IMR-90 (cell line): Measurements from ENCODE around the gene ARHGEF37. TPM values are rescaled to one million over a fixed set of nuclear protein-coding genes. Genes with fewer than 3 reads are reported as not detected.

Experiments used
- ATAC-seq: fragments of 200-7000 bp; cut with Tn5 transposase; 2 replicates; pipeline ENCODE4 v1.9.1; 2020; ENCODE audit warnings: low read depth, mild to moderate bottlenecking, moderate library complexity
- BruUV-seq: library from RNA; stranded (reverse); fragments of 400-500 nt; replicated peaks from 2 replicates; lab custom pipeline; 2021; lab: Mats Ljungman, UMichigan
- CTCF ChIA-PET: fragments of 300-600 bp; formaldehyde crosslinking; extraction: SDS; loops from one replicate; lab custom pipeline; 2021; ENCODE audit warnings: antibody characterized with exemption; lab: Yijun Ruan, JAX
- POLR2A ChIA-PET: fragments of 300-600 bp; sonication (Branson Sonifier 250); formaldehyde crosslinking; loops from one replicate; lab custom pipeline; 2022; ENCODE audit warnings: antibody characterized with exemption; ENCODE audit not compliant: unreplicated experiment; lab: Charles Lee
- DNase-seq: peaks from one replicate; pipeline ENCODE4 v3.0.0; 2013
- H2AFZ ChIP-seq: replicated peaks from 2 replicates; pipeline ENCODE3; 2013; ENCODE audit warnings: low read length, mild to moderate bottlenecking; ENCODE audit not compliant: poor library complexity
- H2AK5ac ChIP-seq: 2 replicates; pipeline ENCODE4 v1.6.1; 2013; ENCODE audit warnings: low read depth, low read length, inconsistent platforms
- H2AK9ac ChIP-seq: replicated peaks from 2 replicates; pipeline ENCODE3; 2013; ENCODE audit warnings: mild to moderate bottlenecking, low read depth, low read length, moderate library complexity; ENCODE audit not compliant: poor library complexity
- H2BK120ac ChIP-seq: 2 replicates; pipeline ENCODE4 v1.6.1; 2013; ENCODE audit warnings: low read depth, low read length, inconsistent platforms
- H2BK15ac ChIP-seq: 3 replicates; pipeline ENCODE4 v1.6.1; 2013; ENCODE audit warnings: low read depth, low read length, inconsistent platforms
- H2BK20ac ChIP-seq: 2 replicates; pipeline ENCODE4 v1.6.1; 2013; ENCODE audit warnings: low read depth, mild to moderate bottlenecking, inconsistent platforms, low read length, moderate library complexity
- H2BK5ac ChIP-seq: 2 replicates; pipeline ENCODE4 v1.6.1; 2013; ENCODE audit warnings: mild to moderate bottlenecking, low read depth, low read length, inconsistent platforms; ENCODE audit not compliant: poor library complexity, severe bottlenecking
- H3K14ac ChIP-seq: replicated peaks from 2 replicates; pipeline ENCODE4 v1.6.1; 2013; ENCODE audit warnings: low read depth, low read length, inconsistent platforms
- H3K18ac ChIP-seq: 2 replicates; pipeline ENCODE4 v1.6.1; 2013; ENCODE audit warnings: low read depth, low read length, control low read depth
- H3K23ac ChIP-seq: 2 replicates; pipeline ENCODE4 v1.6.1; 2013; ENCODE audit warnings: low read depth, low read length, inconsistent platforms
- H3K27ac ChIP-seq: 2 replicates; pipeline ENCODE4 v1.5.1; 2013; ENCODE audit warnings: mild to moderate bottlenecking, control low read depth, low read length; ENCODE audit not compliant: insufficient read depth
- H3K27me3 ChIP-seq: 2 replicates; pipeline ENCODE4 v1.6.1; 2013; ENCODE audit warnings: low read length; ENCODE audit not compliant: control insufficient read depth, insufficient read depth
- H3K36me3 ChIP-seq: 2 replicates; pipeline ENCODE4 v1.6.1; 2013; ENCODE audit warnings: low read length, mixed read lengths; ENCODE audit not compliant: control insufficient read depth, insufficient read depth
- H3K4ac ChIP-seq: 2 replicates; pipeline ENCODE4 v1.6.1; 2013; ENCODE audit warnings: low read depth, low read length, inconsistent platforms
- H3K4me1 ChIP-seq: 2 replicates; pipeline ENCODE4 v1.6.1; 2013; ENCODE audit warnings: low read length, mixed read lengths; ENCODE audit not compliant: control insufficient read depth, insufficient read depth
- H3K4me2 ChIP-seq: 2 replicates; pipeline ENCODE4 v1.6.1; 2013; ENCODE audit warnings: low read depth, mild to moderate bottlenecking, control low read depth, low read length, moderate library complexity
- H3K4me3 ChIP-seq: 2 replicates; pipeline ENCODE4 v1.5.1; 2013; ENCODE audit warnings: low read depth, mild to moderate bottlenecking, control low read depth, low read length, moderate library complexity; ENCODE audit not compliant: insufficient read depth
- H3K56ac ChIP-seq: 2 replicates; pipeline ENCODE4 v1.6.1; 2013; ENCODE audit warnings: low read length, inconsistent platforms; ENCODE audit not compliant: insufficient read depth; ENCODE audit errors: extremely low read depth
- H3K79me1 ChIP-seq, 2 experiments: 2 replicates each; pipeline ENCODE4 v1.6.1; 2013; ENCODE audit warnings: low read length in 2 of 2, inconsistent platforms in 1 of 2, low read depth in 1 of 2
- H3K9ac ChIP-seq: 2 replicates; pipeline ENCODE4 v1.6.1; 2013; ENCODE audit warnings: low read depth, low read length, control low read depth
- H3K9me1 ChIP-seq: 2 replicates; pipeline ENCODE4 v1.6.1; 2013; ENCODE audit warnings: low read length, inconsistent platforms; ENCODE audit not compliant: insufficient read depth
- H3K9me3 ChIP-seq: 2 replicates; pipeline ENCODE4 v1.6.1; 2013; ENCODE audit warnings: low read length; ENCODE audit not compliant: control insufficient read depth, insufficient read depth
- H4K20me1 ChIP-seq: 2 replicates; pipeline ENCODE4 v1.6.1; 2013; ENCODE audit warnings: low read length, inconsistent platforms; ENCODE audit not compliant: insufficient read depth
- H4K5ac ChIP-seq: 2 replicates; pipeline ENCODE4 v1.6.1; 2013; ENCODE audit warnings: mild to moderate bottlenecking, low read depth, low read length, control low read depth
- H4K8ac ChIP-seq, 2 experiments: 2 replicates each; pipeline ENCODE4 v1.6.1; 2013; ENCODE audit warnings: low read depth in 2 of 2, low read length in 2 of 2, control low read depth in 1 of 2, inconsistent platforms in 1 of 2
- H4K91ac ChIP-seq: 2 replicates; pipeline ENCODE4 v1.6.1; 2013; ENCODE audit warnings: low read depth, low read length, inconsistent platforms; ENCODE audit not compliant: insufficient read depth
- BHLHE40 ChIP-seq: fragments of 150-350 bp; IDR thresholded peaks from 2 replicates; pipeline ENCODE4 v1.6.1; 2016; ENCODE audit warnings: mild to moderate bottlenecking, low read depth, low read length
- CEBPB ChIP-seq: IDR thresholded peaks from 2 replicates; pipeline ENCODE4 v1.6.1; 2012; ENCODE audit warnings: low read depth, low read length, improper control_type of control experiment
- CHD1 ChIP-seq: IDR thresholded peaks from 2 replicates; pipeline ENCODE4 v1.6.1; 2012; ENCODE audit warnings: low read depth, low read length, improper control_type of control experiment
- CTCF ChIP-seq: conservative IDR thresholded peaks from 2 replicates; pipeline ENCODE4 v1.5.1; 2012; ENCODE audit warnings: mild to moderate bottlenecking, low read depth, low read length, improper control_type of control experiment
- ELK1 ChIP-seq: fragments of 150-350 bp; IDR thresholded peaks from 2 replicates; pipeline ENCODE4 v1.6.1; 2016; ENCODE audit warnings: low read depth, mild to moderate bottlenecking, low read length, moderate library complexity, borderline replicate concordance
- FOS ChIP-seq: fragments of 150-350 bp; IDR thresholded peaks from 2 replicates; pipeline ENCODE4 v1.6.1; 2016; ENCODE audit warnings: low read depth, low read length
- MAFK ChIP-seq: IDR thresholded peaks from 2 replicates; pipeline ENCODE4 v1.6.1; 2012; ENCODE audit warnings: low read depth, low read length, improper control_type of control experiment
- MAZ ChIP-seq: IDR thresholded peaks from 2 replicates; pipeline ENCODE4 v1.6.1; 2012; ENCODE audit warnings: low read depth, mild to moderate bottlenecking, low read length, improper control_type of control experiment, moderate library complexity, borderline replicate concordance
- MXI1 ChIP-seq: IDR thresholded peaks from 2 replicates; pipeline ENCODE4 v1.6.1; 2012; ENCODE audit warnings: low read depth, mild to moderate bottlenecking, low read length, moderate library complexity, borderline replicate concordance
- NFE2L2 ChIP-seq: fragments of 150-350 bp; IDR thresholded peaks from 2 replicates; pipeline ENCODE4 v1.6.1; 2016; ENCODE audit warnings: low read depth, mild to moderate bottlenecking, low read length
- POLR2A ChIP-seq: IDR thresholded peaks from 2 replicates; pipeline ENCODE4 v1.6.1; 2012; ENCODE audit warnings: mild to moderate bottlenecking, low read depth, low read length
- RAD21 ChIP-seq: IDR thresholded peaks from 2 replicates; pipeline ENCODE4 v1.6.1; 2012; ENCODE audit warnings: low read length, improper control_type of control experiment
- RFX5 ChIP-seq: IDR thresholded peaks from 2 replicates; pipeline ENCODE4 v1.8.0; 2012; ENCODE audit warnings: low read depth, mild to moderate bottlenecking, low read length, moderate library complexity
- SMC3 ChIP-seq: fragments of 150-350 bp; IDR thresholded peaks from 2 replicates; pipeline ENCODE4 v1.6.1; 2016; ENCODE audit warnings: low read depth, mild to moderate bottlenecking, antibody characterized with exemption, low read length, moderate library complexity
- USF2 ChIP-seq: fragments of 150-350 bp; IDR thresholded peaks from 2 replicates; pipeline ENCODE4 v1.6.1; 2017; ENCODE audit warnings: mild to moderate bottlenecking, antibody characterized with exemption, low read length, low read depth
- WGBS, 2 experiments: methylation state at CpG; one replicate each; pipeline versions ENCODE4 v1.1.5 to v1.1.7; 2013; ENCODE audit warnings: missing lambda C conversion rate in 2 of 2; ENCODE audit not compliant: insufficient read length in 1 of 2; ENCODE audit errors: extremely low coverage in 2 of 2; 5-methylcytosine and 5-hydroxymethylcytosine counted together
- dilution Hi-C: fragments of 300-500 bp; cut with HindIII; formaldehyde crosslinking; loops from one replicate; pipeline ENCODE4 v1.14.3; 2018; ENCODE audit warnings: low sequenced_read_pairs; ENCODE audit not compliant: unreplicated experiment
- in situ Hi-C: fragments of 300-500 bp; cut with MboI; formaldehyde crosslinking; loops from 3 replicates; pipeline ENCODE4 v1.14.3; 2019; ENCODE audit warnings: low sequenced_read_pairs, inconsistent platforms, mixed read lengths
- intact Hi-C: fragments of 100-400 bp; cut with micrococcal nuclease; formaldehyde crosslinking; loops from 2 replicates; pipeline ENCODE4 v1.10.0; 2022
- polyA plus RNA-seq, 3 experiments: library from polyadenylated mRNA; depleted of rRNA; stranded (reverse); fragments of >200 nt; gene quantifications; 2 replicates each; pipeline ENCODE4 v1.2.3, GENCODE V29; 2012; ENCODE audit warnings: low replicate concordance in 1 of 3
- total RNA-seq: library from RNA; depleted of rRNA; stranded (reverse); fragments of >200 nt; gene quantifications from 2 replicates; pipeline ENCODE4 v1.2.3, GENCODE V29; 2012

ARHGEF37 gene
- total and polyA plus RNA-seq, 2 of the 4 experiments (the other 2 are of a cell fraction), result 0.39 to 0.54 TPM

GRCh38 chr5:149615976-149616375 is 34.7 kb downstream of the ARHGEF37 start:
- Histone ChIP-seq H2AFZ (no peak overlapping the region), H2AK5ac (no peak overlapping the region), H3K4me3 (no peak overlapping the region), H2BK15ac (no peak overlapping the region), H3K14ac (no peak overlapping the region), H3K79me1 (no peaks in the 10 kb centered on the region), H3K27ac (no peak overlapping the region), H3K18ac (no peak overlapping the region), H3K27me3 (no peaks in the 10 kb centered on the region), H2BK120ac (no peak overlapping the region), H4K20me1 (no peaks in the 10 kb centered on the region), H3K56ac (no peak overlapping the region), H3K23ac (no peak overlapping the region), H3K9ac (no peak overlapping the region), H3K9me3 (no peaks in the 10 kb centered on the region), H2AK9ac (no peak overlapping the region), H3K36me3 (no peaks in the 10 kb centered on the region), H3K9me1 (peaks cover 1% of the 10 kb centered on the region; the same call in 1 of the 2 replicates), H4K91ac (no peak overlapping the region), H3K4ac (no peak overlapping the region), H4K8ac (no peak overlapping the region), H3K4me1 (peaks cover 5% of the 10 kb centered on the region), H2BK20ac (no peak overlapping the region), H4K5ac (no peak overlapping the region), H3K4me2 (no peak overlapping the region), H2BK5ac (no peak overlapping the region)
- POLR2A ChIA-PET, result no interaction called here
- no peak for ATAC-seq
- DNase-seq, result no peak
- dilution Hi-C loops (no loop called here), in situ Hi-C loops (no loop called here), intact Hi-C loops (loop anchor here (5.0 kb wide), 2 partner anchors 34 to 249 kb away; partner anchors contain the start of gene ARHGEF37)
- BruUV-seq, result no TSS peak
- no peak for TF ChIP-seq CHD1
- TF ChIP-seq MAFK, result no peak
- no peak for TF ChIP-seq RAD21
- TF ChIP-seq MAZ, result no peak
- TF ChIP-seq NFE2L2, result no peak
- TF ChIP-seq POLR2A, result no peak
- no peak for TF ChIP-seq BHLHE40
- no peak for TF ChIP-seq ELK1
- TF ChIP-seq USF2, result no peak
- TF ChIP-seq RFX5, result no peak
- no peak for TF ChIP-seq FOS
- no peak for TF ChIP-seq CTCF
- no peak for TF ChIP-seq CEBPB
- no peak for TF ChIP-seq MXI1
- no peak for TF ChIP-seq SMC3
- CTCF ChIA-PET, result interaction anchor here (0.8 to 1.1 kb wide), 2 partner anchors 15 to 29 kb away, joined by 3 read pairs; no protein-coding TSS in a partner anchor
- WGBS, 2 experiments, result 100% methylated on average over 2 of the region's 5 CpGs; no CpG with 5 or more reads in 1 of the 2 experiments
